Measurements from ENCODE around the gene AHSA1. TPM values are rescaled to one million over a fixed set of nuclear protein-coding genes. Genes with fewer than 3 reads are reported as not detected.
"Not testable (repeated sequence)": the region's sequence is repeated elsewhere in the genome, so short reads cannot be mapped to it uniquely, and the experiment has no call there.

Gene AHSA1
- total and polyA plus RNA-seq, 2 experiments from 2014 or later, result 177 to 213 TPM

- not testable (repeated sequence) for H3K4me2 ChIP-seq; H3K27me3 Mint-ChIP-seq (ENCODE audit: insufficient read depth, low read depth, poor library complexity); H3K4me3 ChIP-seq; H3K27me3 ChIP-seq (ENCODE audit: insufficient read depth); H3K4me3 Mint-ChIP-seq; H3K36me3 ChIP-seq (ENCODE audit: insufficient read depth); H3F3A ChIP-seq (replicated peaks; ENCODE audit: low read depth); ATAC-seq; H2AFZ ChIP-seq; H3K9me2 ChIP-seq (ENCODE audit: insufficient read depth); H3K27ac ChIP-seq (ENCODE audit: low read depth); H4K20me1 ChIP-seq (replicated peaks; ENCODE audit: insufficient read depth); H3K79me2 ChIP-seq (replicated peaks; ENCODE audit: insufficient read depth); H3K4me1 ChIP-seq (ENCODE audit: insufficient read depth); H3K4me1 Mint-ChIP-seq; H3K27ac Mint-ChIP-seq; DNase-seq (ENCODE audit: low spot score)
- peaks cover 22% of the 10 kb centered on the region for H3K9me3 Mint-ChIP-seq
- peaks cover 26% of the 10 kb centered on the region for H3K36me3 Mint-ChIP-seq (ENCODE audit: low read depth)
Observed at GRCh38 chr14:77416098-77416497, 41.8 kb upstream of the AHSA1 start.

GRCh38 chr14:77416836-77417235, 41.1 kb upstream of the AHSA1 start:
- Histone ChIP-seq H3K79me2 (replicated peaks; ENCODE audit: insufficient read depth) (no peaks in the 10 kb centered on the region), H3F3A (replicated peaks; ENCODE audit: low read depth) (no peaks in the 10 kb centered on the region), H3K4me1 (ENCODE audit: insufficient read depth) (no peaks in the 10 kb centered on the region), H4K20me1 (replicated peaks; ENCODE audit: insufficient read depth) (no peaks in the 10 kb centered on the region), H3K4me3 (no peak overlapping the region), H3K27ac (ENCODE audit: low read depth) (no peak overlapping the region), H3K27me3 (ENCODE audit: insufficient read depth) (no peaks in the 10 kb centered on the region), H3K36me3 (ENCODE audit: insufficient read depth) (no peaks in the 10 kb centered on the region), H3K4me2 (no peak overlapping the region), H3K9me2 (ENCODE audit: insufficient read depth) (no peaks in the 10 kb centered on the region), H2AFZ (no peak overlapping the region)
- H3K9me3 Mint-ChIP-seq, result peaks cover 22% of the 10 kb centered on the region
- no peak for DNase-seq (ENCODE audit: low spot score)
- TF ChIP-seq JUNB (IDR thresholded peaks at IDR 0.05; ENCODE audit: unreplicated experiment) (no peak), CREB1 (CRISPR knock-in tag; IDR thresholded peaks at IDR 0.05; ENCODE audit: low read depth) (no peak), ZNF462 (CRISPR knock-in tag; IDR thresholded peaks at IDR 0.05) (no peak), NANOG (IDR thresholded peaks at IDR 0.05; ENCODE audit: borderline replicate concordance) (no peak), CTCF (conservative IDR thresholded peaks at IDR 0.05; ENCODE audit: low read depth in 2 of 2) (no peak), EZH2 (IDR thresholded peaks at IDR 0.05; ENCODE audit: low read depth, unreplicated experiment) (no peak), ETS1 (IDR thresholded peaks at IDR 0.05) (no peak), EZH2phosphoT487 (IDR thresholded peaks at IDR 0.05; ENCODE audit: unreplicated experiment) (no peak), ZNF331 (CRISPR knock-in tag; IDR thresholded peaks at IDR 0.05; ENCODE audit: low read depth) (no peak), ZNF114 (CRISPR knock-in tag; IDR thresholded peaks at IDR 0.05) (no peak), STAT1 (IDR thresholded peaks at IDR 0.05; ENCODE audit: unreplicated experiment) (no peak)
- peaks cover 2% of the 10 kb centered on the region for H3K27me3 Mint-ChIP-seq (ENCODE audit: insufficient read depth, low read depth, poor library complexity)
- ATAC-seq, result no peak
- no peaks in the 10 kb centered on the region for H3K4me1 Mint-ChIP-seq
- no peak overlapping the region for H3K27ac Mint-ChIP-seq
- peaks cover 26% of the 10 kb centered on the region for H3K36me3 Mint-ChIP-seq (ENCODE audit: low read depth)
- H3K4me3 Mint-ChIP-seq, result no peak overlapping the region
